GM20431 (cell line): ENCODE measurements around the gene CDH23.

Source experiments
- in situ Hi-C: fragments of 300-500 bp; cut with MseI, MboI; formaldehyde crosslinking; loops from one replicate; pipeline ENCODE4 v1.15.0; 2020; ENCODE audit warnings: low sequenced_read_pairs; ENCODE audit not compliant: unreplicated experiment

Gene CDH23

DNA sequence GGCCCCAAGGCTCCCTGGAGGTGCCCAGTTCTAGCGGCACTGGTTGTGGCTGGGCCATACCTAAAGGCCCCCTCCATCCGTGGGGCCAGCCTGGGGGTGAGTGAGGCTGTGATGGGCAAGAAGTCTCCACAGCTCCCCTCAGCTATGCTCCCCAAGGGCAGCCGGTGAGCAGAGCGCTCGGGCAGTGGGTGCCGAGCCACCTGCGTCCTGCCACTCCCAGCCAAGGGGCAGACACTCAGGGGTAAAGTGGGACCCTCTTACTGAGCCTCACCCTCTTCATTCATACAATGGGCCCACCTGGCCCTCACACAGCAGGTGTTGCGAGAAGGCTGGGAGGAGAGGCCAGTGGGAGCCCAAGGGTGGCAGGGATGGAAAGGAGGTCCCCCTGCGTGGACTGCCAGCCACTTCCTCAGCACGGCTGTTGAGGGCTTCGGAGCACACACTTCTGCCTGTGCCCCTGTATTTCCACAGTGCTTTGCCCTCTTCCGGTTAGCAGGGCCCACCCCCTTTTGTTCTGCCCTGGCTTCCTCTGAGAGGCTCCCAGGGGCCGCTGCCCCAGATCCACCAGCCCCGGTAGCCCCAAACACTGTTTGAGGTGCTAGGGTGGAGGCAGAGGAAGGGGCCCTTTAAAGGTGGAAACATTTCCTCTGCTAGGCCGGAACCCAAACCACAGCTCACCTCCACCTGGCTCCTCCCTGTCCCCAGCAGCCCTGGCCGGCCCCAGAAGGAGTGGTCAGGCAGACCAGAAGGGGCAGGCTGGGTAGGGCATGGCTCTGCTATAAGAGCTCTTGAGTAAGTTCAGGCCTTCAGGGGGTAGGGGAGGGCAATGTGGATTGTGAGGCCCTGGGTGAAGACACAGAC lies 339.2 kb downstream of the CDH23 start:
- in situ Hi-C loops, result no loop called here

DNA sequence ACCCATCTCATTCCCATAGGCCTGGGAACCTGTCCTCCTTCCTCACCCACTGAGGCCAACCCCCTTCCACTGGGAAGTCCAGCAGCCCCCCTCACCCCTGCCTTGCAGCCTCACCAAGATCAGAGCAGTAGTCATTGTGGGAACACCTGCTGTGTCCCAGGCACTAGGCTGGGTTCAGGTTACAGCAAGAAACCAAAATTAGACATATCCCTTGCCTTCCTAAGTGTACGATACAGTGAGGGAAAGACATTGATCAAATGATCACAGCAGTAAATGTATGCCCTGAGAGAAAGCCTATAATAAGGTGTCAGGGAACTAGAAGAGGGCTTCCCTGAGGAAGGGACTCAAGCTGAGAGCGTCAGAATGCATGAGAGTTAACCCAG lies 339.8 kb downstream of the CDH23 start:
- in situ Hi-C loops, result no loop called here

- in situ Hi-C loops, result no loop called here
Observed at GRCh38 chr10:71737001-71737833, 340.5 kb downstream of the CDH23 start.

- in situ Hi-C loops, result no loop called here
Observed at GRCh38 chr10:71737834-71738197, 341.1 kb downstream of the CDH23 start.

- in situ Hi-C loops, result no loop called here
Observed at GRCh38 chr10:71739358-71739900, 342.7 kb downstream of the CDH23 start.

GRCh38 chr10:71740069-71740653 lies 343.4 kb downstream of the CDH23 start:
- in situ Hi-C loops, result no loop called here

- in situ Hi-C loops, result no loop called here
Observed at GRCh38 chr10:71741029-71741428, 344.3 kb downstream of the CDH23 start.

DNA sequence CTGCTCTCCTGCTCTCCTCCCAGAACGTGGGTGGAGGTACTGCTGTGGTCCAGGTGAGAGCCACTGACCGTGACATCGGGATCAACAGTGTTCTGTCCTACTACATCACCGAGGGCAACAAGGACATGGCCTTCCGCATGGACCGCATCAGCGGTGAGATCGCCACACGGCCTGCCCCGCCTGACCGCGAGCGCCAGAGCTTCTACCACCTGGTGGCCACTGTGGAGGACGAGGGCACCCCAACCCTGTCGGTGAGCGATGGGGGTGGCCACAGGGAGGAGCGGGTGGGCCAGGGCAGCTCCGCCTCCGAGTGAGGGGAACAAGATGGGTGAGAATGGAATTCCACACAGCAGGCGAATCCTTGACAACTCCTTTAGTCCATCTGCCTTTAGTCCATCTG lies 345.0 kb downstream of the CDH23 start:
- in situ Hi-C loops, result no loop called here

DNA sequence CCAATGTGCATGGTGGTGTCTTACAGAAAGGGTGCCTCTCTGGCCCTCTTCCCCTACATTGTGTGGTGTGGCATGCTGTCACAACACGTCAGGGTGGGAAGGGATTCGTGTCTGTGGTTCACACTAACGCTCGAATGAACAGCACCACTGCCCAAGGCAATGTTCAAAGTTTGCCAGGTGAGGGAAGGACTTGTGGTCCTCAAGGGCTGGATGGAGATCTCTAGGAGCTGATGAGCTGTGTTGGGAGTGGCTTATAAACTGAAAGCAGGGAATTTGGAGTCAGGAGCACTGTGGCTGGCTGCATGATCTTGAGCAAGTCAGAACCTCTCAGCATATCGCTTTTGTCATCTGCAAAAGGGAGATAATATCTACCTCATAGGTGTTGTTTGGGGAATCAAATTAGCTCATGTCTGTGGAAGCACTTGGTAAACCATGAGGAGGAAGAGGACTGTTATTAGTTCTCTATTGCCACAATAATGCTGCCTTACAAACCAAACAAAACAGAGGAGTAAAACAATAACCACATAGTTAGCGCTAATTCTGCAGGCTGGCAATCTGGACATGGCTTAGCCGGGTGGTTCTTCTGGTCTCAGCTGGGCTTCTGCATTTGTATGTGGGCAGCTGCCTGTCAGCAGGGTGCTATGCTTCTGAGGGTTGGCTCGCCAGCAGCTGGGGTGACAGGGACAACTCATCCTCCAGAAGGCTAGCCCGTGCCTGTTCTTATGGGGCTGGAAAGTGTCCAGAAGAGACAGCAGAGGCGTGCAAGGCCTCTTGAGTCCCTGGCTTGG lies 345.8 kb downstream of the CDH23 start:
- in situ Hi-C loops, result no loop called here

GRCh38 chr10:71743089-71743838 lies 346.5 kb downstream of the CDH23 start:
- in situ Hi-C loops, result no loop called here

GRCh38 chr10:71743866-71744265 lies 347.1 kb downstream of the CDH23 start:
- in situ Hi-C loops, result no loop called here

DNA sequence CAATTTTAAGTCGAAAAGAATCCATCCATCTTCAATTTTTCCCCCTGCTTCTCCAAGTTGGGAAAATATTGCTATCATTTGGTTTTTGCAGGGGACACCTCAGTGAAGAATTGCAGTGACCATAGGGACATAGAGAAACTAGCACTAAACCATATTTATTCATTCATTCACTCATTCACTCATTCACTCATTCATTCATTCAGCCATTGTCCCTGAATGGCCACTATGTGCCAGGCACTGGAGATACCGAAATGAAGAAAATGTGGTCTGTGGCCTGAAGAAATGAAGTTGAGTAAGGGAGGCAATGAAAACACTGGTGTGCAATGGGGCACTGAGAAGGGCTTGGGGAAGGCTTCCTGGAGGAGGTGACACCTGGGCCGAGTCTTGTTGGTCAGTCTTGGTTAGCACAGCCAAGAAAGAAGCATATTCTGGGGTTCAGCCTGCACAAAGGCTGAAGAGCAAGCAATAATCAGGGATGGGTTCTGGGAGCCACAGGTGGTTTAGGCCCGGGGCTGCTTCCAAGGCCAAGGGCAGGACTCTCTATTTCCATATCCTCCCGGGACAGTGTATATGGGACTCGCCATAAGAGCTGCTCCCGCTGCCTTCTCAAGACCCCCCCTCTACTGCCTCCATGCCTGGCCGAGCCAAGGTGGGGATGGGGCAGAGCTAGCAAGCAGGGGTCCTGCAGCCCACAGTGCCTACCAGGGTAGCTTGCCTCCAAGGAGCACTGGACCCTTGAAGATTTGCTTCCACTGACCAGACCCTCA lies 348.4 kb downstream of the CDH23 start:
- in situ Hi-C loops, result no loop called here

GRCh38 chr10:71745664-71746250 lies 349.0 kb downstream of the CDH23 start:
- in situ Hi-C loops, result no loop called here

DNA sequence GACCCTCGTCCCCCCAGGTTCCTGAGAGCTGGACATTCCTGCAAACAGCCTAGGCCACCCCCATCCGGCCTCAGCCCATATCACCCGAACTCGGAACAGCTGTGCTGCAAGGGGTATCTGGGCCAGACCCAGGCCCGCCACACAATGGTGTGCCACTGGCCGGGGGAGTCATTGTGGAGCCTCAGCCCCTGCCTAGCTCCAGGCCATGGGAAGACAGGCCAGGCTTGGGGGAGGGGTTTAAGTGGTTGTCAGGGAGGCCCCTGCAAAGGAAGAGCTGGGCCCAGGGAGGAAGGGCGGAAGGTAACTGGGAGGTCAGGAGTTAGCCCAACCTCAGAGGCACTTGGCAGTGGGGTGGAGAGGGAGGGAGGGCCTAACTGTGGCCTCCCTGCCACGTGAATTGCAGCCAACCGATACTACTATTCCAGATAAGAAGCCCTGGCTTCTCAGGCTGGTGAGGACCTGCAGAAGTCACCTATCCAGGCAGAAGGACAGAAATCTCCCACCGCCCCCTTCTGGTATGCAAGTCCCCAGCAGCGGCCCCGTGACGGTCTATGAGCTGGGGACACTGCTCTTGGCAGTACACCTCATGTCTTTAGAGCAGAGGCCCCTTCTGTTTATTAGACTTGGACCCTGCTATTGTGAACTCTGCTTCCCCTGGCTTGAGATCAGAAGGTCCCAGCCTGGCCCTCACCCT lies 349.8 kb downstream of the CDH23 start:
- in situ Hi-C loops, result no loop called here

GRCh38 chr10:71747039-71747531 lies 350.4 kb downstream of the CDH23 start:
- in situ Hi-C loops, result no loop called here

GRCh38 chr10:71747551-71748523 lies 351.1 kb downstream of the CDH23 start:
- in situ Hi-C loops, result no loop called here
